ENCODE data around the gene VENTX. TPM values are rescaled to one million over a fixed set of nuclear protein-coding genes. Genes with fewer than 3 reads are reported as not detected.

The VENTX gene
- total and polyA plus RNA-seq, 2 of the 4 experiments (the other 2 are of a cell fraction) = not detected

GRCh38 chr10:133274751-133275683 lies 37.4 kb downstream of the VENTX start (continued):
- TF ChIP-seq CHD1 (IDR thresholded peaks at IDR 0.05; ENCODE audit: low read depth, low read length) (no peak), RFX5 (IDR thresholded peaks at IDR 0.05; ENCODE audit: low read depth, low read length) (no peak)

DNA sequence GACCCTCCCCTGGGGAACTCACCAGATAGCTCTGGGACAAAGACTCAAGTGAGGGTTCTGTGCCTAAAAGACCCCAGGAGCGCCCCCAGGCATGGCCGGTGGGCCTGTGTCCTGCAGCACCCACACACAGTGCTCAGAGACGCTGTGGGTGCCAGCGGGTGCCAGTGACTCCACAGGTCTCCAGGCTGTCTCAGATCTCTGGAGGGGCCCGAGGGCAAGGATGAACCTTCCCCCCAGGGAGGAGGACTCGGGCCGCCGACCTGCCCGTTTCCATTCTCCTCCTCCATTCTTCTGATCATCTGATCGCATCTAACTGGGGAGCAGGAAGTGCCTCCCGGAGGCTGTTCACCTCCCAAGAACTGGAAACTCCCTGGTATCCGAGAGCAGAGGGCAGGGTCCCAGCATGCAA lies 38.0 kb downstream of the VENTX start:
- Histone ChIP-seq H2BK20ac (ENCODE audit: low read depth, low read length) (no peak overlapping the region), H4K5ac (ENCODE audit: low read depth, low read length) (no peak overlapping the region), H2AK5ac (ENCODE audit: low read depth, low read length) (no peak overlapping the region), H3K4ac (ENCODE audit: low read depth, low read length) (no peak overlapping the region), H3K79me1 (ENCODE audit: low read depth in 1 of 2, low read length in 2 of 2) (peaks cover 0 to 3% of the 10 kb centered on the region in 2 experiments; a peak in 1 of 4 replicates), H2BK5ac (ENCODE audit: low read depth, low read length, poor library complexity, severe bottlenecking) (no peak overlapping the region), H2BK120ac (ENCODE audit: low read depth, low read length) (no peak overlapping the region), H4K20me1 (ENCODE audit: insufficient read depth, low read length) (peaks cover 7% of the 10 kb centered on the region; the same call in 1 of the 2 replicates), H3K56ac (ENCODE audit: extremely low read depth, insufficient read depth, low read length) (no peak overlapping the region), H3K9ac (ENCODE audit: low read depth, low read length) (no peak overlapping the region), H3K18ac (ENCODE audit: low read depth, low read length) (no peak overlapping the region), H4K91ac (ENCODE audit: insufficient read depth, low read depth, low read length) (no peak overlapping the region), H4K8ac (ENCODE audit: low read depth in 2 of 2, low read length in 2 of 2) (no peak overlapping the region), H3K4me1 (ENCODE audit: control insufficient read depth, insufficient read depth, low read length) (peaks cover 10% of the 10 kb centered on the region), H3K4me2 (ENCODE audit: low read depth, low read length) (no peak overlapping the region), H2BK15ac (ENCODE audit: low read depth, low read length) (no peak overlapping the region), H2AK9ac (replicated peaks; ENCODE audit: low read depth, low read length, poor library complexity) (no peak overlapping the region), H3K9me3 (ENCODE audit: control insufficient read depth, insufficient read depth, low read length) (no peaks in the 10 kb centered on the region), H2AFZ (replicated peaks; ENCODE audit: low read length, poor library complexity) (no peak overlapping the region), H3K27ac (ENCODE audit: insufficient read depth, low read length) (no peak overlapping the region), H3K23ac (ENCODE audit: low read depth, low read length) (no peak overlapping the region), H3K9me1 (ENCODE audit: insufficient read depth, low read length) (0 out of 2 replicates have a peak, but pooled peaks cover 4% of the 10 kb centered on the region), H3K14ac (replicated peaks; ENCODE audit: low read depth, low read length) (no peak overlapping the region), H3K27me3 (ENCODE audit: control insufficient read depth, insufficient read depth, low read length) (peaks cover 9% of the 10 kb centered on the region), H3K4me3 (ENCODE audit: insufficient read depth, low read depth, low read length) (no peak overlapping the region), H3K36me3 (ENCODE audit: control insufficient read depth, insufficient read depth, low read length) (peaks cover 16% of the 10 kb centered on the region)
- TF ChIP-seq RCOR1 (IDR thresholded peaks at IDR 0.05; ENCODE audit: insufficient replicate concordance, low read length) (no peak), SMC3 (IDR thresholded peaks at IDR 0.05; ENCODE audit: low read depth, low read length) (no peak), ELK1 (IDR thresholded peaks at IDR 0.05; ENCODE audit: borderline replicate concordance, low read depth, low read length) (no peak), CTCF (conservative IDR thresholded peaks at IDR 0.05; ENCODE audit: low read depth, low read length) (no peak), POLR2A (IDR thresholded peaks at IDR 0.05; ENCODE audit: low read depth, low read length) (no peak), RAD21 (IDR thresholded peaks at IDR 0.05; ENCODE audit: low read length) (no peak), FOS (IDR thresholded peaks at IDR 0.05; ENCODE audit: low read depth, low read length) (no peak)
- TF ChIP-seq, protein P1, sequence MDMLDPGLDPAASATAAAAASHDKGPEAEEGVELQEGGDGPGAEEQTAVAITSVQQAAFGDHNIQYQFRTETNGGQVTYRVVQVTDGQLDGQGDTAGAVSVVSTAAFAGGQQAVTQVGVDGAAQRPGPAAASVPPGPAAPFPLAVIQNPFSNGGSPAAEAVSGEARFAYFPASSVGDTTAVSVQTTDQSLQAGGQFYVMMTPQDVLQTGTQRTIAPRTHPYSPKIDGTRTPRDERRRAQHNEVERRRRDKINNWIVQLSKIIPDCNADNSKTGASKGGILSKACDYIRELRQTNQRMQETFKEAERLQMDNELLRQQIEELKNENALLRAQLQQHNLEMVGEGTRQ (IDR thresholded peaks at IDR 0.05; ENCODE audit: low read depth, low read length) = no peak
- ATAC-seq (ENCODE audit: low read depth) = no peak
- dilution Hi-C loops (cut with HindIII; ENCODE audit: low sequenced_read_pairs, unreplicated experiment) (no loop called here), in situ Hi-C loops (cut with MboI; ENCODE audit: low sequenced_read_pairs) (no loop called here), intact Hi-C loops (cut with micrococcal nuclease) (loop anchor here (1.0 kb wide), 1 partner anchor 13 kb away; no protein-coding TSS in a partner anchor)
- DNase-seq = no peak
- WGBS, 2 experiments (ENCODE audit: extremely low coverage in 2 of 2, insufficient read length in 1 of 2) = 83% methylated on average over 2 of the region's 12 CpGs; no CpG with 5 or more reads in 1 of the 2 experiments
- no TSS peak for BruUV-seq (replicated peaks)
- POLR2A ChIA-PET (ENCODE audit: unreplicated experiment) = no interaction called here
- CTCF ChIA-PET = no interaction called here
